Skeletal muscle satellite cell (primary cell): ENCODE measurements around the gene GGT5. TPM values are rescaled to one million over a fixed set of nuclear protein-coding genes. Genes with fewer than 3 reads are reported as not detected.
"Not testable (repeated sequence)": the region's sequence is repeated elsewhere in the genome, so short reads cannot be mapped to it uniquely, and the experiment has no call there.

Source experiments
- H3K27me3 ChIP-seq: 2 replicates; pipeline ENCODE4 v1.7.0; 2013; ENCODE audit warnings: low read length; ENCODE audit not compliant: control insufficient read depth, insufficient read depth
- H3K36me3 ChIP-seq: 2 replicates; pipeline ENCODE4 v1.7.0; 2013; ENCODE audit warnings: mild to moderate bottlenecking, control low read depth, low read length; ENCODE audit not compliant: insufficient read depth
- H3K4me1 ChIP-seq: 2 replicates; pipeline ENCODE4 v1.7.0; 2013; ENCODE audit warnings: low read length; ENCODE audit not compliant: control insufficient read depth, insufficient read depth
- H3K4me2 ChIP-seq: 2 replicates; pipeline ENCODE4 v1.7.0; 2013; ENCODE audit warnings: mild to moderate bottlenecking, low read length
- H3K4me3 ChIP-seq: 2 replicates; pipeline ENCODE4 v1.7.0; 2013; ENCODE audit warnings: low read length
- H3K9ac ChIP-seq: 2 replicates; pipeline ENCODE4 v1.7.0; 2013; ENCODE audit warnings: mild to moderate bottlenecking, low read depth, low read length, moderate library complexity
- H3K9me3 ChIP-seq: replicated peaks from 2 replicates; pipeline ENCODE4 v1.7.0; 2013; ENCODE audit warnings: mild to moderate bottlenecking, control low read depth, low read length
- total RNA-seq: library from RNA; depleted of rRNA; stranded (reverse); fragments of >200 nt; gene quantifications from 2 replicates; pipeline ENCODE4 v1.2.3, GENCODE V29; 2012; rRNA removed

Gene GGT5, protein sequence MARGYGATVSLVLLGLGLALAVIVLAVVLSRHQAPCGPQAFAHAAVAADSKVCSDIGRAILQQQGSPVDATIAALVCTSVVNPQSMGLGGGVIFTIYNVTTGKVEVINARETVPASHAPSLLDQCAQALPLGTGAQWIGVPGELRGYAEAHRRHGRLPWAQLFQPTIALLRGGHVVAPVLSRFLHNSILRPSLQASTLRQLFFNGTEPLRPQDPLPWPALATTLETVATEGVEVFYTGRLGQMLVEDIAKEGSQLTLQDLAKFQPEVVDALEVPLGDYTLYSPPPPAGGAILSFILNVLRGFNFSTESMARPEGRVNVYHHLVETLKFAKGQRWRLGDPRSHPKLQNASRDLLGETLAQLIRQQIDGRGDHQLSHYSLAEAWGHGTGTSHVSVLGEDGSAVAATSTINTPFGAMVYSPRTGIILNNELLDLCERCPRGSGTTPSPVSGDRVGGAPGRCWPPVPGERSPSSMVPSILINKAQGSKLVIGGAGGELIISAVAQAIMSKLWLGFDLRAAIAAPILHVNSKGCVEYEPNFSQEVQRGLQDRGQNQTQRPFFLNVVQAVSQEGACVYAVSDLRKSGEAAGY
- total RNA-seq: 21.5 and 30.1 TPM in 2 replicates

DNA sequence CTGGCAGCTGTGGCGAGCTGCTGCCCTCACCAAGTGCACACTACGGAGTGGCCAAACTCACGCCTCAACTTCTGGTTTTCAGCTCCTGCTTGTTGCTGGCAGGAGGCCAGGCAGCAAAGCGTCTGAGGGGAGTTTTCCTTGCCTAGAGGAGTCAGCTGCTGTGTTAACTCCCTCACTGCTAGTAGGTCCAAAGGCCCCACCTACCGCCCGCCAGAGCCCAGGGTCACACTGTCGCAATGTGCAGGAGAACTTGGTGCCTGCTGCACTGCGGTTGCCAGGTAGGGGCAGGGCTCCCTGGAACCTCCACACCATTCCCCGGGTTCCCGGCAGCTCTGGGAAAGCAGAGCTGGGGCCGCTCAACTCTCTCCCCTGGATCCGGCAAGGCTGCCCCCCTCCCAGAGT, at the start of gene GGT5:
Gene GGT5 (minus strand): TSS at position 53 of the 402 bp plus-strand sequence. CDS start 357 bp downstream, outside the sequence.
- Histone ChIP-seq H3K4me2 (peak within 1 kb of the TSS; percentile 92), H3K4me1 (peaks cover 59% of the 10 kb centered on the region), H3K9ac (peak within 1 kb of the TSS; percentile 83), H3K4me3 (peak within 1 kb of the TSS; percentile 72)
- H3K27me3 ChIP-seq, H3K9me3 ChIP-seq, H3K36me3 ChIP-seq: not testable (repeated sequence)

DNA sequence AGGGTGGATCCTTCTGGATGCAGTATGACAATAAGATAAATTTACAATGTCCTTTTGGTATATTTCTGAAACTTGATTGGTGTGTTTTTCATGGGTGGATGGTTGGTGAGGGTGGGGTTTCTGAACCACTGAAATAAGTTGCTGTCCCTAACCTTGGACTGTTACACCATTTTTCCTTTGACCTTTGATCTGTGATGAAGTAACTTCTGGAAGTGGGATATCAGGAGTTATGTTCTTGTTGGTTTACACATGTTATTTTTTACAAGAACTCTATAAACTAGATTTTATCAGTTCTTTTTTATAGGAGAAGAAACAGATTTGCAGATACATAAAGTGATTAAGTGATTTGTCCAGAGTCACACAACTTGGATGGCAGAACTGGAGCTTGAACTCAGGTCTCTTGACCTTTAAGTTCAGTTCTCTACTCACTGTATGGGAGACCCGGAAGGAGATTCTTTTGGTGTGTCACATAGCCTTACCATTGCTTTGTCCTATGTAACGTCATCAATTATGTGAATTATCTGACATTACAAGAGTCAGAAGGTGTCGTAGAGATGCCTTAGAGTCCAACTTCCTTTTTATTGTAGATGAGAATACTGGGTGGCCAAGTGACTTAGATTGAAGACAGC, 47.4 kb upstream of the GGT5 start:
- H3K9me3 ChIP-seq, H3K4me2 ChIP-seq, H3K27me3 ChIP-seq, H3K9ac ChIP-seq, H3K36me3 ChIP-seq, H3K4me3 ChIP-seq: not testable (repeated sequence)
- peaks cover 49% of the 10 kb centered on the region for H3K4me1 ChIP-seq

DNA sequence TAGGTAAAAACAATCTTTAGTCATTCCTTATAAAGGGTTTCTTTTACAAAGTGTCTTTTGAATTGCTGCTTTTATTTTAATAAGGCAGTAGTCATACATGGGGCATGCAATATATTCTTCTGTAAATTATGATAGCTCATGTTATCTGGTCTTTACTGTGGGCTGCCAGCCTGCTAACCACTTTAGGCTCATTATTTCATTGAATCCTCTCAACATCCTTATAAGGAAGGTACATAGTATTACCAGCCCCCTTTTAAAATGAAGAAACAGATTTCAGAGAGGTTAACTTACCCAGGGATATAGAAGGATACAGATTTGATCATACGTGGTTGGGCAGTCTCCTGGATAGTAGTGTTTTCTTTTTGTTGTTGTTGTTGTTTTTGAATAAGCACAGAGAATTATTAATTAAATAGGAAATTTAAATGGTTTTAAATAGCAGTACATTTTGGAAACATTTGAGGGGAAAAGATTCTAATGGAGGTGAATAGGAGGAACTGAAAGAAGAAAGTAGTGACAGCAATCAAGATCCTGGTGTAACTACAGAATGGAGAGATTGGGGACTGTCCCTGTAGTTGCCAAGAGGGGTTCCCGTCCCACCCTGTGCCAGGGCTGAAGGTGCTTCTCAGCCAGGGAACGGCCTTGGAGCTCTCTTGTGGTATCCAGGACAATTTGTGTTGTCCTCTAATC, 46.8 kb upstream of the GGT5 start:
- Histone ChIP-seq H3K4me3 (no peak overlapping the region), H3K9ac (no peak overlapping the region), H3K4me2 (no peak overlapping the region), H3K9me3 (no peaks in the 10 kb centered on the region), H3K36me3 (no peaks in the 10 kb centered on the region), H3K27me3 (no peaks in the 10 kb centered on the region), H3K4me1 (peaks cover 52% of the 10 kb centered on the region)

DNA sequence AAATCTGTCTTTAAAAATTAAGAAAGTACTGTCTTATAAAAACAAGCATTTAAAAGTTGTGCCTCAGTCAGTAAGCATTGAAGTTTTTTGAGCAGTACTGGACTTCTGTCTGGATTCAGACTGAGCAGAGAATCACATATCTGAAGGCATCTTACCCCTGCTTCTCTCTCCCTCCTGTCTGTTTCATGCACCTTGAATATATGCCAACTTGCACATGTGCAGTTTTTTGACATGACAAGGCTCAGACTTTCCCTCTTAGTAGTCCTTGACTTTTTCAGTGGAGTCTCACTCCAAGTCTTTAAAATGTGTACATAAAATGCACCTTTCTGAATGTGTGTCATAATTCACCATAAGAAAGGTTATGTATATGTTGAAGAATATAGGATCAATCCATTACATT, 45.6 kb upstream of the GGT5 start:
- no peak overlapping the region for H3K4me3 ChIP-seq
- H3K9ac ChIP-seq: no peak overlapping the region
- H3K4me1 ChIP-seq: peaks cover 63% of the 10 kb centered on the region

DNA sequence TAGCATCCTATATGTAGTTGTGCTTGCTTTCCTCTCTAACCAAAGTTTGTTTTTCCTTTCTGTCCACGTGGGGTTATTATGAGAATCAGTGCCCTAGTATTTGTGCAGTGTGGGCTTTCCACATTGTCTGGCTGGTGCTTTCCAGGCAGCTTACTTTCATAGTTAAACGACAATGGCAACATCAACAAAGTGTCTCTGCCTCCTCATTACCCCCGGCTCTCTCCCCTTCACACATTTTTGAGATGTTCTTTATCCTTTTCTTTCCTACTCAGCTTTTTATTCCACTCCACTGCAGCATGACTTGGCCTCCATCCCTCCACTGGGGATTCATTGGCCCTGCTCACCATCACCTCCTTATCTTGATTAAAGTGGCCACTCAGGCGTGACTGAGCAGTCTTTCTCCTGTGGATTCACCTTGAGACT, 44.9 kb upstream of the GGT5 start:
- Histone ChIP-seq H3K36me3 (no peaks in the 10 kb centered on the region), H3K4me1 (peaks cover 71% of the 10 kb centered on the region), H3K4me2 (peak overlapping the region; percentile 75), H3K9me3 (no peaks in the 10 kb centered on the region), H3K9ac (peak overlapping the region; percentile 62), H3K27me3 (no peaks in the 10 kb centered on the region), H3K4me3 (peak overlapping the region; percentile 28)

More for the DNA sequence above, 45.6 kb upstream of the GGT5 start:
- Histone ChIP-seq H3K9me3 (no peaks in the 10 kb centered on the region), H3K36me3 (no peaks in the 10 kb centered on the region), H3K27me3 (no peaks in the 10 kb centered on the region), H3K4me2 (peak overlapping the region; percentile 75)

DNA sequence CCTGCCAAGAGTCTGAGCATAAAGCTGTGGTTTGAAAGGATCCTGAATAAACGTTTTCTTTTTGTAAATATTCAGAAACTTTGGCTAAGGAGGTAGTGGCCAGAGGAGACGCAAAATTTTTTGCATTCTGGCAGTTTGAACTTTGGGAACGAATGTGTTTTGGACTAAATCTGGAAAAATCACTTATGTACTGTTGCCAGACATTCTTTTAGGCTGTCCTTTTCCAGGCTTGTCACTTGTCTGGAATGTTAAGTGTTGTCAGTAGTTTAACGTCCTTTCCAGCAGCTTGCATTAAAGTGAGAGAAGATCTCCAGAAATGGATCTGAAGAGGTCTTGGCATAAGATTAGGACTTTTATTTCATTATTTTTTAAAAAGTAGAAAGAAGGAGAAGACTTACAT, 44.2 kb upstream of the GGT5 start:
- no peaks in the 10 kb centered on the region for H3K36me3 ChIP-seq
- H3K4me2 ChIP-seq: peak overlapping the region; percentile 75
- no peaks in the 10 kb centered on the region for H3K27me3 ChIP-seq
- peak overlapping the region; percentile 28 for H3K4me3 ChIP-seq
- peaks cover 74% of the 10 kb centered on the region for H3K4me1 ChIP-seq
- H3K9ac ChIP-seq: peak overlapping the region; percentile 69
- H3K9me3 ChIP-seq: no peaks in the 10 kb centered on the region

DNA sequence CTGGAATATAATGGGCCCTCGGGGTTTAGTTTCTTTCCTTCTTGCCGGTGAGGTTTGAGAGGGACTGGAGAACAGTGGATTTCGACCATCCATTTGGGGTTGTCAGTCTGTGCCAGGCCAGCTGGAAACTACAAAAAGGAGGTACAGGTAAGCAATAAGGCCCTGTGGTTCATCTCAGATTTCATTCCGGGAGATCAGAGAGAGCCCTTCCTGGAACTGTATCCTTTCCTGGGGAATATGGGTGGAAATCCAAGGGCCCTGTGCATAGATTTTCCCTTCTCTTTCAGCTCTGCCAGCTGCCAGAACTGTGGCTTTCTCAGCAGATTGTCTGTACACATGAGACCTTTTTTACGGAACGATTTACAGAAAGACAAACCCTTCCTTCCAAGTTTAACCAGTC, 42.9 kb upstream of the GGT5 start:
- peak overlapping the region; percentile 69 for H3K9ac ChIP-seq
- H3K4me1 ChIP-seq: peaks cover 74% of the 10 kb centered on the region
- H3K4me3 ChIP-seq, H3K36me3 ChIP-seq, H3K9me3 ChIP-seq, H3K27me3 ChIP-seq: not testable (repeated sequence)
- H3K4me2 ChIP-seq: peak overlapping the region; percentile 47

DNA sequence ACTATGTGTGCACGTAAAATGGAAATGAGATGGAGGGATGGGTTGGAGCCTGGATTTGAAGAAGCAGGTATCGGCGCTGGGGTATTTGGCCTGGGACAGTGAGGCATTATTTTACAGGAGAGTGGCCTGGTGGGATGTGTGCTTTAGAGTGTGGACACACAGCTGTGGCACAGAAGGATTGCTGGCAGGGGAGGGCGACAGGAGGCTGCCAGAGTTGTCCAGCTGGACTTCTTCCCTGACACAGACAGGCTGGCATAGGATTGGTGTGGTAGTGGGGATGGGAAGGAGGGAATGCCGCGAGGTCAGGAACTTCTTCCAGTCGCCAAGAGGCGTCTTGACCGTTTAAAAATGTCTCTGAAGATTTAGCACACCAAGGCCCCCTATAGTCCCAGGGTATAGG, 42.3 kb upstream of the GGT5 start:
- H3K4me3 ChIP-seq, H3K9ac ChIP-seq, H3K36me3 ChIP-seq, H3K27me3 ChIP-seq, H3K9me3 ChIP-seq: not testable (repeated sequence)
- H3K4me2 ChIP-seq: peak overlapping the region; percentile 47
- peaks cover 73% of the 10 kb centered on the region for H3K4me1 ChIP-seq

DNA sequence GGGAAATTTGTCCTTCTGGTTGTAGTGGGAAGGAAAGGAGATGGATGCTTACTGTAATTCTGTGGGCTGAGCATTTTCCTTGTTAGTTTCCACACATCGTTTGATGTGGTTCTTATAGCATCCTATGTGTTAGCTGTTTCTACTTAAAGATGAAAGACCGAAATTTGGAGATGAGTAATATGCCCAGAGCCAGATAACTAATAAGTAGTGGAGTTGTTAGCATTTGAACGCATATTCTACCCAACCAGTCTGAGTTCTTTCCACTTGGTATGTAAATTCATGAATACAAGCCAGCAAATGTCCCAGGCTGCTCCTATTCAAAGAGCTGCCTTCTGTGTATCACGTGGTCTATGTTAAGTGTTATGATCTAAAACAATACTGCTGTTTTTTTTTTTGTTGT, 40.4 kb upstream of the GGT5 start:
- H3K4me1 ChIP-seq: peaks cover 54% of the 10 kb centered on the region
- H3K4me2 ChIP-seq: peak overlapping the region; percentile 34
- H3K9me3 ChIP-seq: no peaks in the 10 kb centered on the region
- H3K4me3 ChIP-seq: no peak overlapping the region
- H3K27me3 ChIP-seq: no peaks in the 10 kb centered on the region
- no peak overlapping the region for H3K9ac ChIP-seq
- no peaks in the 10 kb centered on the region for H3K36me3 ChIP-seq

DNA sequence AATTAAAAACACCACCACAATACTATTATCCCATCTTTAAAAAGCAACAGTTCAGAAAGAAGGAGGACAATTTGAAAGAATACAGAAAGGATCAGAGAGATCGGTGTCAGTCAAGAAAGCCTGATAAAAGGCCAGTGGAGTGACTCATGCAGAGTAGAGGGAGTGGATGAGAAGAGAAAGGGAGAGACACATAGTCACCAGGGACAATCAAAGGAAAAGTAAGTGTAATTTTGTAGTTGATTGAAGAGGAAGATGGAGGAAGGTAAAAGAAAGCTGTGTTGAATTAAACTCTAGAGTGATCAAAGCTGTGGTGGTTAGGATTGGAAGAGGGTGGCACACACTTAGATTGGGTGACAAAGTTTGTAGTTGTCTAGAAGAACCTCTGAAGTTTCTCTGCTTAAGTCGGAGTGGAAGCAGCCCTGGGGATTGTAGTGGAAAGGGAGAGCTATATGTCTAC, 39.9 kb upstream of the GGT5 start:
- Histone ChIP-seq H3K9me3 (no peaks in the 10 kb centered on the region), H3K9ac (no peak overlapping the region), H3K27me3 (no peaks in the 10 kb centered on the region), H3K4me3 (no peak overlapping the region), H3K4me1 (peaks cover 49% of the 10 kb centered on the region), H3K4me2 (peak overlapping the region; percentile 34), H3K36me3 (no peaks in the 10 kb centered on the region)

DNA sequence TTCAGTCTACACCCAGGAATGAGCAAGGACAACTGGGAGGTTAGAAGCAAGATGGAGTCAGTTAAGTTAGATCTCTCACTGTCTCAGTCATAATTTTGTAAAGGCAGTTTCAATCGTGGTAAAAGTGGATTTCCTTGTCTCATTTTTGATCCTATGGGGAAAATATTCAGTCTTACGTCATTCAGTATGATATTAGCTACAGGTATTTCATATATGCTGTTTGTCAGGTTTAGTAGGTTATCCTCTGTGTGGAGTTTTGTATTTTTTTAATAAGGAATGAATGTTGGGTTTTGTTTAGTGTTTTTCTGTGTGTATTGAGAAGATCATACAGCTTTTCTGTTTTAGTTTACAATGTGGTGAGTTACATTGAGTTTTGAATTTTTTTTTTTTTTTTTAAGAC, 37.5 kb upstream of the GGT5 start:
- H3K36me3 ChIP-seq: no peaks in the 10 kb centered on the region
- no peaks in the 10 kb centered on the region for H3K27me3 ChIP-seq
- H3K4me2 ChIP-seq: no peak overlapping the region
- H3K4me1 ChIP-seq: peaks cover 26% of the 10 kb centered on the region
- no peaks in the 10 kb centered on the region for H3K9me3 ChIP-seq
- H3K9ac ChIP-seq: no peak overlapping the region
- no peak overlapping the region for H3K4me3 ChIP-seq
